OCI-LY1 (cell line): ENCODE measurements around the gene TYK2.

Experiments
- EZH2 ChIP-seq: fragments of 200-600 bp; sonication (generic), shearing (Covaris generic); IDR thresholded peaks from 2 replicates; pipeline ENCODE4 v1.8.0; 2017; ENCODE audit warnings: borderline replicate concordance, mixed run types, mild to moderate bottlenecking, antibody characterized with exemption, low read length, moderate library complexity, mixed read lengths
- TF ChIP-seq, protein P1 (sequence below): fragments of 200-600 bp; sonication (generic), shearing (Covaris generic); IDR thresholded peaks from 2 replicates; pipeline ENCODE4 v1.5.1; 2017; ENCODE audit warnings: mild to moderate bottlenecking, antibody characterized with exemption, low read length, moderate library complexity, mixed read lengths

DNA sequence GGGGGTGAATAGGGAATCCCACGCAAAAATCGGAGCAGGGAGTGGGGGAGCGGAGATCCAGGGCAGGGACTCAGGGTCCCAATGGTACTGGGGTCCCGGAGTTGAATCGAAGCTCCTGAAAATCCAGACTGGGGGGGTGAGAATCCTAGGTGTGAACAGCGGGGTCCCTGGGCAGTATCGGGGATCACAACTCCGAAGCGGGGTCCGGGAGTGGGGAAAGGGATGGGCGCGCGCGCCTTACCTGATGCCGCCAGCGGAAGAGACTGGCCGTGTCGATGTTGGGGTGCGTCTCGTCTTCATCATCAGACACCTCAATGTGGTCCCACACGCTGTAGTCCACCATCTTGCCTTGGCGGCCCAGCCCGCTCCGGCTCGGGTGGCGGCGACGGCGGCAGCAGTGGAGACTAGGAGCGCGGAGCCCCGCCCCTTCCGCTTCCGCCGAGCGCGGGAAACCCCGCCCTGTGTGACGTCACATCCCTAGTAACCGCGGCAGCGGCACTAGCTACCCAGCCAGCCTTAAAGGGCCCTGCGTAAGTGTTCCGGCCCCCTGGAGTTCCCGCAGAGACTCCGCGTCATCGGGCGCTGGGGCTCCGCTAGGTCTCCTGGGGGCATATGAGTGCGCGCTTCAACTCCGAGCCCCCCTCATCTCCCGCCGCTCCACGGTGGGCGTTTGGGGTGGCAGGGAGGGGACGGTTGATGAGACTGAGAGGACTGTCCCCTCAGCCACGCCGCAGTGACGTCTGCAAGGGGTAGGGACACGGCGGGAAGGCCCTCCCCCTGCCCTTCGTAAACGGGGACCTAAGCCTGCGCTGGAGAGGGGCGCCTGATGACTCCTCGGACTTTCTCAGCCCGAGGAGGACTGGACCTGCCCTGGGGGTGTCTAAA lies 23.0 kb upstream of the TYK2 start, which contains the start of gene CDC37:
- TF ChIP-seq, protein P1, sequence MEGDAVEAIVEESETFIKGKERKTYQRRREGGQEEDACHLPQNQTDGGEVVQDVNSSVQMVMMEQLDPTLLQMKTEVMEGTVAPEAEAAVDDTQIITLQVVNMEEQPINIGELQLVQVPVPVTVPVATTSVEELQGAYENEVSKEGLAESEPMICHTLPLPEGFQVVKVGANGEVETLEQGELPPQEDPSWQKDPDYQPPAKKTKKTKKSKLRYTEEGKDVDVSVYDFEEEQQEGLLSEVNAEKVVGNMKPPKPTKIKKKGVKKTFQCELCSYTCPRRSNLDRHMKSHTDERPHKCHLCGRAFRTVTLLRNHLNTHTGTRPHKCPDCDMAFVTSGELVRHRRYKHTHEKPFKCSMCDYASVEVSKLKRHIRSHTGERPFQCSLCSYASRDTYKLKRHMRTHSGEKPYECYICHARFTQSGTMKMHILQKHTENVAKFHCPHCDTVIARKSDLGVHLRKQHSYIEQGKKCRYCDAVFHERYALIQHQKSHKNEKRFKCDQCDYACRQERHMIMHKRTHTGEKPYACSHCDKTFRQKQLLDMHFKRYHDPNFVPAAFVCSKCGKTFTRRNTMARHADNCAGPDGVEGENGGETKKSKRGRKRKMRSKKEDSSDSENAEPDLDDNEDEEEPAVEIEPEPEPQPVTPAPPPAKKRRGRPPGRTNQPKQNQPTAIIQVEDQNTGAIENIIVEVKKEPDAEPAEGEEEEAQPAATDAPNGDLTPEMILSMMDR, result no peak
- TF ChIP-seq EZH2, result no peak
